GM19463 (cell line): ENCODE data around the gene GSE1.

Source experiments
- ATAC-seq: cut with Tn5 transposase; IDR thresholded peaks from one replicate; pipeline ENCODE4 v1.9.1; 2021; ENCODE audit warnings: mild to moderate bottlenecking, moderate library complexity; ENCODE audit not compliant: unreplicated experiment

Gene GSE1

DNA sequence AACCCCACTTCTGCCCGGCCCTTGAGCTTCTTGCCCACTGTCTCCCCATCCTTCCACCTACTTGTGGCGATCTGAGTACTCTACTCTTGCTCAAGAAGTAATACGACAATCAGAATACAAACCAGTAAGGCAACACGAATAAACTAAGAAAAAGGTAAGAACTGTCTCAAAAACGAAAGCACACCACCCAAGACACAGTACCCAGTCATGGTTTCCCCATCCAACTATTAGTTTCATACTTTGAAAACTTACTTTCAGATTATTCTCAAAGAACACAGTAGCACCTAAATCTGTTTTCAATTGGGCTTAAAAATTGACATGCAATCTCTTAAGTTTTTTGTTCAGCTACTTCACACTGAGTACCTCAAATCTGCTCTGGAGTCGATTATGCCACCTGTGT is 61.7 kb downstream of the GSE1 start:
- ATAC-seq = no peak

DNA sequence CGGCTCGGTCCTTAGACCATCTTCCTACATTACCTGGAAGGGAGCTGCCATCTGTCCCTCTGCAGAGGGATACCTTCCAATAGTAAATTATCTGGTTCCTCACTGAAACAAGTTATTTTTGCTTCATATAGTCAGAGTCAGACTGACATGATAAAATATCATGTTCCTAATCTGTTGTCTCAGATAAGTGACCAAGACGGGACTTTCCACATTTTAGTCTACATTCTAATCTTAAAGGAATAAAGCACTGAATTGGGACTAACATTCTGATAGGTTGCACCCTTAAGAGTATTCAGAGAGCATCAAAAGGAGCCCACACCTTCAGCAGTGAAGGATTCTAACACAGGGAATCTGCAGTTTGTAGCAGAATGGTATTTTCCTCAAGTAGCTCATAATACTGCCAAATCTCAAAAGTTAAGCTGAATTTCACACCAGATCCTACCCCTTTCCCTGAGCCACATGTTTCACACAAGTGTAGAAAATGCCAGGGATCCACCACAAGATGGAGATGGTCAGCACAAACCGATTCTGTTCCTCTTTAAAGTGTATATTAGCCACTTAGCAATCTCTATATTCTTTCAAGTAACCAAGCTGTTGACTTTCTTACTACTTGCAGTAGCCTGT is 62.2 kb downstream of the GSE1 start:
- ATAC-seq = no peak

DNA sequence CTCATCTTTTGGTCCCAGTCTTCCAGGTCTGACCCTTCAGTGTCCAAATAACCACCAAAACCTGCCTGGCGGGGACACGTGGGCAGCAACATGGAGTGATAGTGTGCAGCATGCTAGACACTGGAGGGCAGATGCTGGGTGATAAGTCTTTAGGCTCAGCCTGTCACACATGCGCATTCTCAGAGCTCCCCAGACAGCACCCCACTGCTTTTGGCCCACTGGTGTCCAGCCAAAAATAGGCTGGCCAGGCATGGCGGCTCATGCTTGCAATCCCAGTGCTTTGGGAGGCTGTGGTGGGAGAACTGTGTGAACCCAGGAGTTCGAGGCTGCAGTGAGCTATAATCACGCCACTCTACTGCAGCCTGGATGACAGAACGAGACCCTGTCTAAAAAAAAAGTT is 63.3 kb downstream of the GSE1 start:
- ATAC-seq = no peak

DNA sequence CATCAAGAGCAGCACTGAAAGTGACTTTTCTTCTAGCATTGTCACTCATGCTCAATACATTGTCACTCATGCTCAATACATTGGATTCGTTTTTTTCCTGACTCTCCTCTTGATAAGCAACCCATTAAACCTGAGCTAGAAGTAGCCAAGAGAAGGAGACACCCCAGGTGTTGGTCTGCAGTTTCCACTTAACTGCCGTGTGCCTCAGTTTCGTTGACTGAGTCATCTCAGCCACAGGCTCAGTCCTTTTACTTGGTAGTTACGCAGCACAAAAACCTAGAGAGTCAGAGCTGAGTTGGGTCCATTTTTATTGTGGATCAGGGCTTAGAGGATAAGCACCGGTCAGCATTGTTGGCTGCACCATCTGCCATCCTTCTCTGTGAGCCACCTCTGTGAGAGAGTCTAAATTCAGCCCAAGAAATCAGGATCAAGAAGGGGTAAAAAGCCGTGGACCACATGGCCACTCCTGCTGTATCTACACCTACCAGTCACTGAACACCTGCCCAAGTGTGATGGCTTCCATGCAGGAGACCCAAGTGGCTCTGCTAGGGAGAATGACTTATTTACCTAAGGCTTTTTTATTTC is 64.4 kb downstream of the GSE1 start:
- ATAC-seq = no peak

DNA sequence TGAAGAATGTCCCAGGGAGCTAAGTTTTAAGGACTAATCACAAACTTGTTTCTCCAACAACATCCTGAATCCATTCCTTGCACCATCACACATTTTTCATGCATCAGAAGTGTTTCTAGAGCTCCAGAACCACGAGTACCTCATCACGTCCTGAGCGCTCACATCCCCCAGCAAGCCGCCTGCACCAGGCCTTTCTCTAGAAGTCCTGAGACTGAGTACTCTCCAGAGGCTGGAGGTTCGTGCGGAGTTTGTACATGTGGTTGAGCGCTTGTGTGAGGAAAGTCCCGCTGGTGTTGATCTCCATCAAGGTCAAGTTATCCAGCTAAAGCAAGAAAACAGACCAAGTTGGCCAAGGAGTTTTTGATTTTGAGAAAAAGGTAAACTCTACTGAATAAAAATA is 64.9 kb downstream of the GSE1 start:
- no peak for ATAC-seq

DNA sequence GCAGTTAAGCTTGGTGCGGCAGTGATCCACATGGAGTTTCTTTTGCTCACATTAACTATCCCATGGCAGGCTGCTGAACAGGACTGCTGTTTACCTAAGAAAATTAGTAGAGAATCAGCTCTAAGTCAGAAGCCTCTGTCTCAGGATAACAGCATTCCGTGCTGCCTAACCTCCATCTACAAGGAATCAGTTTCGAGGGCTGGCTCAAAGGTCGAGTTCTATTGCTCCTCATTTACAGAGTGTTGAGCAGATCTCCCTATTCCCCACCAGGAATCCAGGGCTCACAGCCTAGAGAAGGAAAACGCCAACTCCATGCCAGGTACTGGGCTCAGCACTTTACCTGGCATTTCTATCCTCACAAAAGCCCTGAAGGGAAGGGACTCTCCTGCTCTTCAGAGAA is 65.7 kb downstream of the GSE1 start:
- ATAC-seq = no peak

DNA sequence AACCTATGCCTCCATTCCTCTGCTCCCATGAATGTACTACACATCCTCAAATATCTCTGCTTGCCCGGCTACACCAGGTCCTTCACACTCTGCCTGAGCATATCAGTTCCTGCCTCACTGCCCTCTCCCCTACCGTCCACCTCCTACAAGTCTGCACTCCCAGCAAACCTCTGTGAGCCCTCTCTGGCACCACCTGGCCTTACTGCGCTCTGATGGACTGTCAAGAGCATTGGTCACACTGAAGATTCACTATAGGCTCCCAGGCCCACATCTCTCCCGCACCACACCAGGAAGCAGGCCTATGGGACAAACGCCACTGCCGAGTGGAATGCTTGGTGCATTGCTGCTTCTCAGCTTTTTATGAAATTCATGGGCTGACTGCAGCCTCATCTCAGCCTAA is 66.7 kb downstream of the GSE1 start:
- no peak for ATAC-seq

DNA sequence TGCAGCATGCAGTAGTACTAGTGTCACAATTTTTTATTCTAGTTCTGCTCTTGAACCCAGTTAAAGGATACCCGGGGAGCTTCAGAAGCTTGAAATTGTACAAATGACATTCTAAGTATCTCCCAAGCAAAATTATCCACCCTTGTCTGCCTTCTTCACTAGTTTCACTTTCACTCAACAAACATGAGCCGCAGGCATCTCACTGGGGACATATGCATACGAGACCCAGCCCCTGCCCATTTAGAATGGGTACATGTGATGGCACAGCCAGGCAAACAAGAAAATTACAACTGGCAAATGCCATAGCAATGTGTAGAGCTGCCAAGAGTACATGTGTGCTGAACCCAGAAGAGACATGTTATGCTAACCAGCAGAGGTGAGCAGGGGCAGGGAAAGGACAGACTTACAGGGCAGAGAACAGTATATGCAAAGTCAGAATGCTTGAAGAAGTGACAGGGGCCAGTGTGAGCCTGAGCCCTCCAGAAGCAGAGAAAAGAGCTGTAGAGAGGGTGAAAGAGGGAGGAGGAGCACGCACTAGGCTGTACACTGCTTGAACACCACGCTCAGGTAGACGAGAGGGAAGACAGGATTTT is 67.3 kb downstream of the GSE1 start:
- no peak for ATAC-seq

DNA sequence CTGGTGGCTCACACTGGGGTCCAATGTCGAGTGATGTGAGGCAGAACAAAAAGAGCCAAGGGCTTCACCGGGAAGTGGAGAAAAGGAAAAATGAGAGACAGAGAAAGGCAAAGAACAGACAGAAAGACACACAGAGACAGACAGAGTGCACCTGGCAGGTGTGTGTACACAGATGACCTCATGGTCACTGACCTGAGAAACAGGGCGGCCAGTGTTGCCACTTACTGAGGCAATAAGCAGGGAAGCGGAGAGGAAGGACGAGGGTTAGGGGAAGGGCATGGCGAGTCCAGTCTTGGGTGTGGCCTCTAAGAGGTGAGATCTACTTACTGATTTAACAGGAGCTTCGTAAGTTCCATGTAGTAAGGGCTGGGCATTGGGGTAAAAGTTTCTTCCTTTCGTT is 68.1 kb downstream of the GSE1 start:
- ATAC-seq = no peak

DNA sequence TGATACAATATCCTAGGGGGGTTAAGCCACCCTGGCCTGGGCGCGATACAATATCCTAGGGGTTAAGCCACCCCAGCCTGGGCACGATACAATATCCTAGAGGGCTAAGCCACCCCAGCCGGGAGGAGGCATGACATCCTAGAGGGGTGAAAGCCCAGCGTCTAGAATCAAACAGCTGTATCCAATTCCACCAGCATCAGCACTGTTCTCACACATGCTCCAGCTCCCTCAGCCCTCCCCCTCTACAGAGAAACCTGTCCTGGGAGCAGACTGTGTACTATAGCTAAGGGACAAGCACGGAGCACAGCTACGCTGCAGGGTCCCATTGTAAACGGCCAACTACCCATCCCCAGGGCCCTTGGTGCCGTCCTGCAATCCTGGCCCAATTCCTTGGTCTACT is 69.4 kb downstream of the GSE1 start:
- no peak for ATAC-seq

DNA sequence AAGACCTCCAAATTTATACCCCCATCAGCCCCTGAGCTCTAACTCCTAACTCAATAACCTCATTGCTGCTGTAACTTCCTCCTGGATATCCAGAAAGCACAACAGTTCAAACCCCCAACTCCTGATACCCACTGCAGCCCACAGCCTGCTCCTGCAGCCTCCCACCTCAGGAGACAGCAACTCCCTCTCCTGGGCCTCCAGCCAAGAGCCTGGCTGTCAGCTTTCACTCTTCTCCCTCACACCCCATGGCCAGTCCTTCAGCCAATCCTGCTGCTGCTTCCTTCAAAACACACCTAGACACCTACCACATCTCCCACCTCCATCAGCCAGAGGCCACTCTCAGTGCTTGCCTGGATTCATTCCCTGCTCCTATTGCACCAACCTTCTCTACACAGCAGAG is 70.2 kb downstream of the GSE1 start:
- no peak for ATAC-seq

DNA sequence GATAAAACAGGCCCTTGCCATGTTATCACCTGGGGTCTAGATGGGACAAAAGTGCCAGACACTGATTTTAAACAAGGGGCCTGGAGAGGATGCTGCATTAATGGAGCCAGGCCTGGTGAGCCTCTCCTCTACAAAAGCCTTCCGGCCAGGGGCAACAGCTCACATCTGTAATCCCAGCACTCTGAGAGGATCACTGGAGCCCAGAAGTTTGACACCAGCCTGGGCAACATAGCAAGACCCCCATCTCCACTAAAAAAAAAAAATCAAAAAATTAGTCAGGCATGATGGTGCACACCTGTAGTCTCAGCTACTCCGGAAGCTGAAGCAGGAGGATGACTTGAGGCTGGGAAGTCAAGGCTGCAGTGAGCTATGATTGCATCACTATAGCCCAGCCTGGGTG is 72.1 kb downstream of the GSE1 start:
- ATAC-seq = no peak

DNA sequence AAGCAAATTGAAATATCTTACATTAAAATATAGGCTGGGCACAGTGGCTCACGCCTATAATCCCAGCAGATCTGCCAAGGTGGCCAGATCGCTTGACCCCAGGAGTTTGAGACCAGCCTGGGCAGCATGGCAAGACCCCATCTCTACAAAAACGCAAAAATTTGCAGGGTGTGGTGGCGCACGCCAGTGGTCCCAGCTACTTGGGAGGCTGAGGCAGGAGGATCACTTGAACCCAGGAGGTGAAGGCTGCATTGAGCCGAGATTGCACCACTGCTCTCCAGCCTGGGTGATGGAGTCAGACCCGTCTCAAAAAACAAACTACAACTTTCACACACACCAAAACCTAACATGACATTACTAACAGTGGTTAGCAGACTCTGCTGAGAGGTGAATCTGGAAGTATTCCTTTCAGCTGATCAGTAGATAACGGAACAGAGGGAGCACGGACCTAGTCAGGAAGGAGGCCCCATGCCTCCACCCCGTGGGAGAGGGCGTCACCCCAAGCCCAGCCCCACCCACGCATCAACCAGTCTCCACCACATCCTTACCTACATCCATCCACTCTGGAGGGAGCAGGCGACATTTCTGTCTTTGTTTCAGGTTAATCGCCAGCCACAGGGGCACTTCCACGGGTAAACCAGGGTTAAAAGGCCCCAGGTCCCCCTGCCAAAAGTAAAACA is 73.9 kb downstream of the GSE1 start:
- ATAC-seq = no peak

DNA sequence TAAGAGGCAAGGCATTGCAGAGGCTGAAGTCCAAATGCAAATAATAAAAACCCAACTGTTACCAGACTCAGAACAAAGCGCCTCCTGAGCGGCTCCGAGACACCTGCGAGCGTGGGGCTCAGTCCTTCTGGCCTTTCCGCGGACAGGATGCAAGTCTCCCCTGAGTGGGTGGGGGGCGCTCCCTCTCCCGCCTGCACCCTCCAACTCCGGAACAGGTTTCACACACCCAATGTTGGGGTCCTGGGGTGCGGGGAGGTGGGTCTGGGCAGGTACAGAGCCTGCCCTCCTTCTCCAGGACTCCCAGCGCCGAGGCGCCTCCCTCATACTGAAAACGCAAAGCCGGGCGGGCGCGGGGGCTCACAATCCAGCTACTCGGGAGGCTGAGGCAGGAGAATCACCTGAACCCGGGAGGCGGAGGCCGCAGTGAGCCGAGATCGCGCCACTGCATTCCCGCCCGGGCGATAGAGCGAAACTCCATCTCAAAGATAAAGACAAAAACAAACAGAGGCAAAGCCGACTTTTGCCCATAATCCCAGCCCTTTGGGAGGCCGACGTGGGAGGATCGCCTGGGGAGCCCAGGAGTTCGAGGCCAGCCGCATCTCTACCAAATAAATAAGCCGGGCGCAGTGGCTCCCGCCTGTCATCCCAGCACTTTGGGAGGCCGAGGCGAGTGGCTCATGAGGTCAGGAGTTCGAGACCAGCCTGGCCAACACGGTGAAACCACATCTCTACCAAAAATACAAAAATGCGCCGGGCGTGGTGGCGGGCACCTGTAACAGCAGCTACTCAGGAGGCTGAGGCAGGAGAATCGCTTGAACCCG is 74.7 kb downstream of the GSE1 start:
- no peak for ATAC-seq

DNA sequence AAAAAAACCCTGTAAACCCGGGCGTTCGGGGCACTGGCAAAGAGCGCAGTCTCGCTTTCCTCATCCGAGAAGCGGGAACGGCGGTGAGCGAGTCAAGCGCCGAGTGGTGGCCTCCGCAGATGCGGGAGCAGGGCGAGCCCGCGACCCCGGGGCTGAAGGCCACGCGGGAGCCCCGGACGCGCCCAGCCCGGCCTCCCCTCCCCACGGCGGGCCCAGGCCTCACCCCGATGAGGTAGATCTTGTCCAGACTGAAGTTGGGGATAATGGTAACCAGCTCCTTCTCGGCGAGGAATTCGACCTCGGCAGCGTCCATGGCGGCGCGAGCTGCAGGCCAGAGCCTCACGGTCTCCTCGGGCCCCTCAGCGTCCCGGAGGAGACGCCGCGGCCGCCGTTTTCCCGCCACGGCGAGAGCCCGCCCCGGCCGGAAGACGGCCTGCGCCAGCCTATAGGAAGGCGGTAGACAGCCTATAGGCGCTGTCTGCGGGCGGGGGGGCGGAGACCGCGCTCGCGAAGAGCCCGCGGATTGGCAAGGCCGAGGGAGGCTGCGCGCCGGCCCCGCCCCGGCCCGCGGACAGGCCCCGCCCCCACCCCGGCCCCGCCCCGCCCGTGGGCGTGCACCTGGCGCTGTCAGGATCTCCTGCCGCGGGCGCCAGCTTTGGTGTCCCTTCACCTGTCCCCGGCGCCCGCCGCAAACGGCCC is 75.6 kb downstream of the GSE1 start, which contains the start of gene GINS2:
GINS2 (minus strand) TSS at position 369 of the 699 bp plus-strand sequence; CDS start at position 313, 56 bp downstream.
- ATAC-seq = peak; percentile 99

DNA sequence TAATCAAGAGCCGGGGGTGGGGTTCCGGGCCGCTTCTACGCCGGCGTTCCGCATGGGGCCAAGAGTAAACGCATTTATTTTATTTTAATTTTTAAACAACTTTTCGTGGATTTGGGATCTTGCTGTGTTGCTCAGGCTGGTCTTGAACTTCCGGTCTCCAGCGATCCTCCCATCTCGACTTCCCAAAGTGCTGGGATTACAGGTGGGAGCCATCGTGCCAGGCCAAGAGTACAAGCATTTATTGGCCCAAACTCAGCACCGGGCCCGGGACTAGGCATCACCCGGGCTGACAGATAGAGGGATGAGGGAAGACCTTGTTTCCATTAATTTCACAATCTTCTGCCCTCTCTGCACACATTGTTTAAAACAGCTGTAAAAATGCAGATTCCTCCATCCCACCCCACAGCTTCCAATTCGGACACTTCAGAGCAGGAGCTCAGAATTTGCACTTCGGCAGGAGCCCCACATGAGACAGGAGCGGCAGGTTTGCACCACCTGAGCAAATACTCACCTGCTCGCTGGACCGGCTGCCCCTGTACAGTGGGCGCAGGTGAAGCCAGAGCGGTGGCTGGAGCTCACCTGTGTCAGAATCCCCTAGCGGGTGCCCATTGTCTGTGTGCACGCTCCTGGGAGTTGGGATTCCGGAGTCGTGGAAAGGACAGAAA is 76.3 kb downstream of the GSE1 start:
- ATAC-seq = no peak

DNA sequence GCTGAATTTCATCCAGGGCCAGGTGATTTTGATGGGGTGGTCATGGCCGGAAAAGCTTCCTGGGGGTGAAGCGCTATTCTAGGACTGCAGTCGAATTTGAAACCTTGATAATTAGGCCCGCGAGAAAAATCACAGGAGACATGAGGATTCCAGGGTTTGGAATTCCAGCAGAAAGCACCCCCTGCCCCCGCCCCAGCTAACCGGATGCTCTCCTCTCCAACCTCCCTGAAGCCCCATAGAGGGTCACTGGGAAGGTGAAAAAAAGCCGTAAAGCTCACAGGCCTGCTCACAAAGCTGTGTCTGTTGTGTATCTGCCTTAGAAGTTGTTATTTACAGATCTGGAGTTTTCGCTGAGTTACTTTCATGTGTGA is 76.8 kb downstream of the GSE1 start:
- no peak for ATAC-seq

DNA sequence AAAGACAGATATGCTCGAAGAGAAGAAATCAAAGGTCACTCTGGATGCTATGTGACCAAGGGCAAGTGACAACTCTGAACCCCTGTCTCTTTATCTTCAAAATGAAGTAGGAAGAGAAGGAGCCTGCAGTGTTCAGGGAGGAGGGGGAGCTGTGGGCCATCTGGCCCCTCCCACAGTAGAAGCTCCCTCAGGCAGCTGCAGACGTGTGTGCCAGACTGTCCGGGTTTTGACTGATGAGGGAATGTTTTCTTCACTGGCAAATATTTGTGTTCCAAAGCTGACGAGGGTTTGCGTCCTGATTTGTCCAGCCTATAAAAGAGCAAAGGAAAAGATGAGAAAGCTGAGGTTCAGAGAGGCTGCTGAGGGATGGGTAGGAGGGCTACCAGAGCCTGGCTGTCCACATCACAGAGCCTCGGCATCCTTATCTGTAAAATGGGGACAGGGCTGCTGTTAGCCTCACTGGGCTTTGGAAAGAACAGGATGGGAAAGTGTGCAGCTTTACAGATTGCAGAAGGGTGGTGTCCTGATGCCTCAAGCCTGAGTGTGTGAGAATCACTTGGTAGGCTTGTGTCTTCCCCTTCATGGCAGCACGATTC is 77.4 kb downstream of the GSE1 start:
- ATAC-seq = no peak

DNA sequence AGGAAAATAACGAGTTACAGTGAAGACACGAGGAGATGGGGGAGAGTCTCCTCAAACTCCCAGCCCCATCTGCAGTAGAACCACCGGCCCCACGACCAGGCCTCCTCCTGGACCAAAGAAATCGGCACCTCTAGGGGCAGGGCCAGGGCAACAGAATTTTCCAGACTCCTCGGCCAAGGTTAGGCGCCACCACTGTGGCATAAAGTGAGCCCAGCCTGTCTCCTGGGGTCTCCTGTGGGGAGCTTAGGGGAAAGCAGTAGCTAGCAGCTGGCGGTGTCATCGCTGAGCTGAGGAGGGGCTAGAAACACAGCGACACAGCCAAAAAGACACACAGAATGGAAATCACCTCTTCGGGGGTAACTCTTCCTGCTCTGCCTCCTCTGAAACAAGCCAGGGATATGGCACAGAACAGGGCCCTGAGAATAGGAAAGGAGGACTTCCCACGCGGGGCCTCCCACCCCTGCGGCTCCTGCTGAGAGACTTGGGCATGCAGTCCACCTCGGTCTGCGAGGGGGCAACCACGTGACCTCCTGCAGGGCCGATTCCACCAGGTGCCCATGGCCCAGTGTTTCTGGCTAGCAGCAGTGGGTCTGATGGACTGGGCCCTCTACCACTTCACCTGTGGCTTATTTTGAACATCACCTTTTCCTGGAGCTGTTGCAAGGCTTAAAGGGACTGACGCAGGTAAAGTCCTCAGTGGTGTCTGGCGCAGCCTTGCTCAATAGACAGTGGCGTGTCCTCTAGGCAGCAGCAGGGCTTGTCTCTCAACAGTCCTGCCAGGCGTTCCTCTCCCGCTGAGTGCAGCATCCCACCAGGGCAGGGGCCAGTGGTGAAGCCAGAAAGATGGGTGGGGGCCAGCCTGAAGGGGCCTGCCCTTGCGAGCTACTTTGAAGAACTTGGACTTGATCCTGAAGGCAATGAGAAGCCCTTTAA is 82.3 kb downstream of the GSE1 start:
- ATAC-seq = no peak
